Keratinocyte (primary cell): ENCODE measurements around the gene SBNO2. TPM values are rescaled to one million over a fixed set of nuclear protein-coding genes. Genes with fewer than 3 reads are reported as not detected.
A peak's percentile ranks its signal among the peaks of the same experiment; 100 is the strongest.

ENCODE experiments used
- DNase-seq: peaks from one replicate; pipeline ENCODE4 v3.0.0-alpha.2; 2011; ENCODE audit warnings: low read depth, missing footprints, low spot score
- FAIRE-seq: peaks from 2 replicates; lab custom pipeline; 2011; peaks lifted over from hg19 to GRCh38; lab: Jason Lieb, UNC
- H2AFZ ChIP-seq: 2 replicates; pipeline ENCODE4 v1.6.0; 2012; ENCODE audit warnings: low read length, control low read depth, inconsistent platforms; ENCODE audit not compliant: control insufficient read depth
- H3K27ac ChIP-seq: 2 replicates; pipeline ENCODE4 v1.5.1; 2011; ENCODE audit warnings: low read length; ENCODE audit not compliant: control insufficient read depth, insufficient read depth
- H3K27me3 ChIP-seq: 3 replicates; pipeline ENCODE4 v1.6.0; 2011; ENCODE audit warnings: low read length; ENCODE audit not compliant: control insufficient read depth, insufficient read depth; ENCODE audit errors: extremely low read depth
- H3K36me3 ChIP-seq, 2 experiments: 2 replicates in 1 of 2; 3 replicates in 1 of 2; pipeline ENCODE4 v1.5.1; 2011; ENCODE audit warnings: low read length in 2 of 2, mild to moderate bottlenecking in 1 of 2; ENCODE audit not compliant: control insufficient read depth in 2 of 2, insufficient read depth in 2 of 2; ENCODE audit errors: extremely low read depth in 1 of 2
- H3K4me1 ChIP-seq: 3 replicates; pipeline ENCODE4 v1.5.1; 2011; ENCODE audit warnings: low read length; ENCODE audit not compliant: control insufficient read depth, insufficient read depth; ENCODE audit errors: extremely low read depth
- H3K4me2 ChIP-seq: 3 replicates; pipeline ENCODE4 v1.6.0; 2011; ENCODE audit warnings: low read depth, low read length; ENCODE audit not compliant: control insufficient read depth, insufficient read depth; ENCODE audit errors: extremely low read depth
- H3K4me3 ChIP-seq, 3 experiments: fragments of 200-600 bp in 1 of 3; sonication (generic) in 1 of 3; 2 replicates in 2 of 3; 3 replicates in 1 of 3; pipeline ENCODE4 v1.5.1; 2011 to 2016; ENCODE audit warnings: low read length in 3 of 3, mild to moderate bottlenecking in 3 of 3, control low read depth in 2 of 3, inconsistent platforms in 1 of 3, low read depth in 1 of 3, mixed read lengths in 1 of 3, mixed run types in 1 of 3, moderate library complexity in 1 of 3; ENCODE audit not compliant: control insufficient read depth in 2 of 3, insufficient read depth in 2 of 3; ENCODE audit errors: extremely low read depth in 1 of 3
- H3K79me2 ChIP-seq: 2 replicates; pipeline ENCODE4 v1.6.0; 2012; ENCODE audit warnings: low read length; ENCODE audit not compliant: control insufficient read depth, insufficient read depth
- H3K9ac ChIP-seq: 3 replicates; pipeline ENCODE4 v1.6.0; 2011; ENCODE audit warnings: low read length; ENCODE audit not compliant: control insufficient read depth, insufficient read depth; ENCODE audit errors: extremely low read depth
- H3K9me1 ChIP-seq: 3 replicates; pipeline ENCODE4 v1.6.0; 2011; ENCODE audit warnings: low read length; ENCODE audit not compliant: control insufficient read depth, insufficient read depth; ENCODE audit errors: extremely low read depth
- H3K9me3 ChIP-seq: 2 replicates; pipeline ENCODE4 v1.5.1; 2012; ENCODE audit warnings: low read depth, low read length; ENCODE audit not compliant: control insufficient read depth
- H4K20me1 ChIP-seq: 3 replicates; pipeline ENCODE4 v1.6.0; 2011; ENCODE audit warnings: low read length; ENCODE audit not compliant: control insufficient read depth, insufficient read depth; ENCODE audit errors: extremely low read depth
- EZH2 ChIP-seq: IDR thresholded peaks from one replicate; pipeline ENCODE4 v1.6.1; 2012; ENCODE audit warnings: inconsistent platforms, mild to moderate bottlenecking, low read length, moderate library complexity
- dilution Hi-C: fragments of 300-500 bp; cut with MboI; formaldehyde crosslinking; loops from one replicate; pipeline ENCODE4 v1.7.0; 2020; ENCODE audit warnings: low sequenced_read_pairs; ENCODE audit not compliant: extremely low pct_ligation_motif_present
- polyA plus RNA-seq, 5 experiments: library from polyadenylated mRNA; depleted of rRNA in 3 of 5; stranded (reverse) in 3 of 5; stranded (forward) in 1 of 5; unstranded in 1 of 5; fragments of >200 nt; gene quantifications; 1 replicate in 1 of 5; 2 replicates in 3 of 5; 3 replicates in 1 of 5; pipeline versions ENCODE4 v1.2.1 to v1.2.3, GENCODE V29; 2011 to 2012; ENCODE audit warnings: missing spikeins in 2 of 5, low read depth in 1 of 5, low replicate concordance in 1 of 5
- TF ChIP-seq, protein P1 (sequence below), 3 experiments: IDR thresholded peaks in 1 of 3; conservative IDR thresholded peaks in 1 of 3; optimal IDR thresholded peaks in 1 of 3; 2 replicates in 2 of 3; 3 replicates in 1 of 3; pipeline versions ENCODE3 to v1.5.1; 2011; ENCODE audit warnings: low read length in 3 of 3, mild to moderate bottlenecking in 3 of 3, moderate library complexity in 2 of 3, control low read depth in 1 of 3, inconsistent platforms in 1 of 3; ENCODE audit not compliant: insufficient read depth in 2 of 3; ENCODE audit errors: extremely low read depth in 1 of 3

The SBNO2 gene
- polyA plus RNA-seq, 1 donor (not counting 4 experiments of a cell fraction or from before 2014, with no cell fraction given) = 10.9 TPM

DNA sequence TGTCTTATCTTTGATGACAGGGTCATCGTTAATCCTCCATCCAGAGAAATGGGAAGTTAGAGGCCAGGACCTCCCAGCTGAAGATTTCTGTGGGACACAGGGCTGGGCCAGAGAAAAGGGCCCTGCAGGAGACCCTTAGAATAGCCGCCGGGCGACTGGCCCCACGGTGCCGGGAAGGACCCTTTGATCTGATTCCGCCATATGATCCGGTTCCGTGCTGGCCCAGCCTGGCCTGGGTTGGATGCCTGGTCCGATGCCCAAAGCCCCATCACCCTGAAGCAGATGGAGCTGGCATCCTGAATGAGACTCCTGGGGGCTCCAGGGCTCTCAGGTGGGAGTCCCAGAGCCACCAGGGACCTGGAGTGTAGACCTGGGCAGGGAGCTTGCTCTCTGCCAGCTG, 25.5 kb upstream of the SBNO2 start:
- H3K9me3 ChIP-seq = no peaks in the 10 kb centered on the region
- no peaks in the 10 kb centered on the region for H3K27me3 ChIP-seq
- no peaks in the 10 kb centered on the region for H4K20me1 ChIP-seq
- no peaks in the 10 kb centered on the region for H3K79me2 ChIP-seq
- H3K9me1 ChIP-seq = no peaks in the 10 kb centered on the region
- DNase-seq (no peak), FAIRE-seq (no peak)
- no peak overlapping the region for H3K4me3 ChIP-seq
- dilution Hi-C loops = no loop called here
- H3K27ac ChIP-seq = no peak overlapping the region
- TF ChIP-seq, protein P1, sequence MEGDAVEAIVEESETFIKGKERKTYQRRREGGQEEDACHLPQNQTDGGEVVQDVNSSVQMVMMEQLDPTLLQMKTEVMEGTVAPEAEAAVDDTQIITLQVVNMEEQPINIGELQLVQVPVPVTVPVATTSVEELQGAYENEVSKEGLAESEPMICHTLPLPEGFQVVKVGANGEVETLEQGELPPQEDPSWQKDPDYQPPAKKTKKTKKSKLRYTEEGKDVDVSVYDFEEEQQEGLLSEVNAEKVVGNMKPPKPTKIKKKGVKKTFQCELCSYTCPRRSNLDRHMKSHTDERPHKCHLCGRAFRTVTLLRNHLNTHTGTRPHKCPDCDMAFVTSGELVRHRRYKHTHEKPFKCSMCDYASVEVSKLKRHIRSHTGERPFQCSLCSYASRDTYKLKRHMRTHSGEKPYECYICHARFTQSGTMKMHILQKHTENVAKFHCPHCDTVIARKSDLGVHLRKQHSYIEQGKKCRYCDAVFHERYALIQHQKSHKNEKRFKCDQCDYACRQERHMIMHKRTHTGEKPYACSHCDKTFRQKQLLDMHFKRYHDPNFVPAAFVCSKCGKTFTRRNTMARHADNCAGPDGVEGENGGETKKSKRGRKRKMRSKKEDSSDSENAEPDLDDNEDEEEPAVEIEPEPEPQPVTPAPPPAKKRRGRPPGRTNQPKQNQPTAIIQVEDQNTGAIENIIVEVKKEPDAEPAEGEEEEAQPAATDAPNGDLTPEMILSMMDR (optimal IDR thresholded peaks at IDR 0.05 in 1 of 3, IDR thresholded peaks at IDR 0.05 in 1 of 3, conservative IDR thresholded peaks at IDR 0.05 in 1 of 3; ENCODE audit: extremely low read depth in 1 of 3, insufficient read depth in 2 of 3, low read length in 3 of 3) = no peak
- TF ChIP-seq EZH2 = no peak
- H3K4me1 ChIP-seq = no peaks in the 10 kb centered on the region
- no peak overlapping the region for H3K4me2 ChIP-seq
- no peak overlapping the region for H3K9ac ChIP-seq
- no peak overlapping the region for H2AFZ ChIP-seq
- H3K36me3 ChIP-seq = no peaks in the 10 kb centered on the region

DNA sequence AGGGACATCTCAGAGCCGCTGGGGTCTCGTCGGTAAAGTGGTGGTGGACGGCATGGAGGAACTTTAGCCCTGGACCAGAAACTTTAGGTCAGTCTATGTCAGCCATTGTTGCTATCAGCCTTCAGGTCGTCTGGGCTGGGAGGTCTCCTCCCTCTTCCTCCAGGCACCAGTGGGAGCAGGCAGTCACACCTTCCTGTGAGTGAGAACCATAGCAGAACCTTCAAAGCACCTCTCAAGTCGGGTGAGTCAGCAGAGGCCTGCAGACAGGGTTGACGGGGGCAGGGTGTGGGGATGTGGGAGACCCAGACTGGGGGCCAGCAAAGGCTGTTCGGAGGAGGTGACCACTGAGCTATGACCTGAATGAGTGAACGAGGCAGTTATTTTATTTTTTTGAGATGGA, 15.4 kb upstream of the SBNO2 start:
- dilution Hi-C loops = no loop called here
- Histone ChIP-seq H3K79me2 (no peaks in the 10 kb centered on the region), H3K4me1 (peaks cover 7% of the 10 kb centered on the region), H3K9ac (no peak overlapping the region), H3K4me2 (no peak overlapping the region), H3K36me3 (no peaks in the 10 kb centered on the region), H3K27ac (no peak overlapping the region), H3K9me3 (no peaks in the 10 kb centered on the region), H3K27me3 (no peaks in the 10 kb centered on the region), H3K9me1 (no peaks in the 10 kb centered on the region), H4K20me1 (no peaks in the 10 kb centered on the region), H2AFZ (peak overlapping the region; percentile 11), H3K4me3 (no peak overlapping the region)
- TF ChIP-seq EZH2 = no peak
- TF ChIP-seq, protein P1 (optimal IDR thresholded peaks at IDR 0.05 in 1 of 3, IDR thresholded peaks at IDR 0.05 in 1 of 3, conservative IDR thresholded peaks at IDR 0.05 in 1 of 3; ENCODE audit: extremely low read depth in 1 of 3, insufficient read depth in 2 of 3, low read length in 3 of 3) = no peak
- FAIRE-seq (no peak), DNase-seq (no peak)
